GM10248 (cell line): ENCODE data around the gene DNLZ.

ENCODE experiments used
- CTCF ChIA-PET: fragments of 300-600 bp; sonication (Branson Sonifier 250); formaldehyde crosslinking; extraction: SDS; loops from one replicate; lab custom pipeline; 2021; ENCODE audit warnings: antibody characterized with exemption; lab: Yijun Ruan, JAX
- POLR2A ChIA-PET: fragments of 350-650 bp; sonication (Branson Sonifier 250); formaldehyde crosslinking; extraction: SDS; loops from one replicate; lab custom pipeline; 2020; ENCODE audit warnings: antibody characterized with exemption; lab: Yijun Ruan, JAX
- DNase-seq: peaks from one replicate; pipeline ENCODE4 v3.0.0; 2012; ENCODE audit errors: extremely low spot score
- CTCF ChIP-seq: IDR thresholded peaks from 2 replicates; pipeline ENCODE4 v1.5.1; 2012; ENCODE audit warnings: mild to moderate bottlenecking, low read depth; ENCODE audit errors: extremely low read depth, missing control alignments, control extremely low read depth

The DNLZ gene

GRCh38 chr9:136362450-136362784, 1.1 kb downstream of the DNLZ start:
- no peak for TF ChIP-seq CTCF
- DNase-seq = no peak
- POLR2A ChIA-PET = interaction anchor here (0.5 to 1.4 kb wide), 4 partner anchors 41 to 657 kb away, joined by 3 to 6 read pairs (median 3); no protein-coding TSS in a partner anchor
- CTCF ChIA-PET = interaction anchor here (0.8 to 3.3 kb wide), 18 partner anchors 8 to 122 kb away, joined by 3 to 39 read pairs (median 7); partner anchors contain the start of gene CARD9

GRCh38 chr9:136361754-136362449, 1.6 kb downstream of the DNLZ start:
- ChIA-PET CTCF (interaction anchor here (1.1 to 3.3 kb wide), 6 partner anchors 12 to 122 kb away, joined by 3 to 39 read pairs (median 11); partner anchors contain the start of gene CARD9), POLR2A (no interaction called here)
- no peak for TF ChIP-seq CTCF
- DNase-seq = no peak

GRCh38 chr9:136361047-136361753, 2.3 kb downstream of the DNLZ start:
- no peak for DNase-seq
- CTCF ChIA-PET = interaction anchor here (3.3 kb wide), 1 partner anchor 13 kb away, joined by 39 read pairs; the partner anchor contains the start of gene CARD9
- TF ChIP-seq CTCF = no peak
- POLR2A ChIA-PET = no interaction called here

- no peak for DNase-seq
- ChIA-PET POLR2A (no interaction called here), CTCF (no interaction called here)
These were observed 3.5 kb downstream of the DNLZ start for GRCh38 chr9:136359774-136360718.

GRCh38 chr9:136358888-136359287, 4.7 kb downstream of the DNLZ start:
- no peak for DNase-seq
- no peak for TF ChIP-seq CTCF
- CTCF ChIA-PET = no interaction called here
- POLR2A ChIA-PET = no interaction called here

More at GRCh38 chr9:136359774-136360718, 3.5 kb downstream of the DNLZ start:
- TF ChIP-seq CTCF = no peak

- CTCF ChIA-PET = no interaction called here
- TF ChIP-seq CTCF = no peak
These were observed 5.5 kb downstream of the DNLZ start for GRCh38 chr9:136358016-136358415.

More at GRCh38 chr9:136358016-136358415, 5.5 kb downstream of the DNLZ start:
- POLR2A ChIA-PET = no interaction called here
- DNase-seq = no peak
